ENCODE data around the gene TMEM179B.
"Not testable (repeated sequence)": the region's sequence is repeated elsewhere in the genome, so short reads cannot be mapped to it uniquely, and the experiment has no call there.

The TMEM179B gene

GRCh38 chr11:62755086-62755615 lies 32.1 kb upstream of the TMEM179B start:
- TF ChIP-seq, protein P1, sequence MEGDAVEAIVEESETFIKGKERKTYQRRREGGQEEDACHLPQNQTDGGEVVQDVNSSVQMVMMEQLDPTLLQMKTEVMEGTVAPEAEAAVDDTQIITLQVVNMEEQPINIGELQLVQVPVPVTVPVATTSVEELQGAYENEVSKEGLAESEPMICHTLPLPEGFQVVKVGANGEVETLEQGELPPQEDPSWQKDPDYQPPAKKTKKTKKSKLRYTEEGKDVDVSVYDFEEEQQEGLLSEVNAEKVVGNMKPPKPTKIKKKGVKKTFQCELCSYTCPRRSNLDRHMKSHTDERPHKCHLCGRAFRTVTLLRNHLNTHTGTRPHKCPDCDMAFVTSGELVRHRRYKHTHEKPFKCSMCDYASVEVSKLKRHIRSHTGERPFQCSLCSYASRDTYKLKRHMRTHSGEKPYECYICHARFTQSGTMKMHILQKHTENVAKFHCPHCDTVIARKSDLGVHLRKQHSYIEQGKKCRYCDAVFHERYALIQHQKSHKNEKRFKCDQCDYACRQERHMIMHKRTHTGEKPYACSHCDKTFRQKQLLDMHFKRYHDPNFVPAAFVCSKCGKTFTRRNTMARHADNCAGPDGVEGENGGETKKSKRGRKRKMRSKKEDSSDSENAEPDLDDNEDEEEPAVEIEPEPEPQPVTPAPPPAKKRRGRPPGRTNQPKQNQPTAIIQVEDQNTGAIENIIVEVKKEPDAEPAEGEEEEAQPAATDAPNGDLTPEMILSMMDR (IDR thresholded peaks at IDR 0.05; ENCODE audit: control insufficient read depth, insufficient read depth, low read depth, low read length, missing control alignments) = no peak
- no peak for DNase-seq (ENCODE audit: low read depth)
- no peak overlapping the region for H3K4me3 ChIP-seq (ENCODE audit: control insufficient read depth, low read depth, low read length)

DNA sequence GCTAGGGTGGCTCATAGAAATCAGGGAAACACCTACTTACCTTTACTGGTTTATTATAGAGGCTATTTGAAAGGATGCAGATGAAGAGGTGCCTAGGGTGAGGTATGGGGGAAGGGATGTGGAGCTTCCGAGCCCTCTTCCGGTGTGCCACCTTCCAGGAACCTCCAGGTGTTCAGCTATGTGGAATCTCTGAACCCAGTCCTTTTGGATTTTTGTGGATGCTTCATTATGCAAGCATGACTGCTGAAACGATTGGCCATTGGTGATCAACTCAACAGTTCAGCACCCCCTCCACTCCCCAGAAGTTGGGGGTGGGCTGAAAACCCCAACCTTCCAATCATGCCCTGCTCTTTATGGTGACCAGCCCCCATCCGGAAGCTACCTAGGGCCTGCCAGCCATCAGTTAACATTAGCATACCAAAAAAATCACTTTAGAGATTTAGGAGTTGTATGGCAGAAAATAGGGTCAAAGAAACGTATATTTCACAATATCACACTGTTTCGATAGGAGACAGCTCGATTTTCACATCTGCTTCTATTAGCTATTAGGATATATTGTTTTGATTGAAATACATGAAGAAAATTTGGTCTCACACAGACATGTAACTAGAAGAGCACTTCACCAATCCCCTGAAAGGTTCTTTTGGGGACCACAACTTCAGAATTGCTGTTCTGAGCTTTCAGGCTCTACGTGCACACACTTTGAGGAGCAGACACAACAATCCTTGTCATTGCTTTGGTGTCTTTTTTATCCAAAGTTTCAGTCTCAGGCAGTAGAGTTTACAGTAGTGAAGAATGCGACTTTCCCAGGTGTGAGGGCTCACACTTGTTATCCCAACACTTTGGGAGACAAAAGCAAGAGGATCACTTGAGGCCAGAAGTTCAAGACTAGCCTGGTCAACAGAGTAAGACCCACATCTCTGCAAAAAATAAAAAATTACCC lies 29.1 kb upstream of the TMEM179B start:
- TF ChIP-seq, protein P1 (IDR thresholded peaks at IDR 0.05; ENCODE audit: control insufficient read depth, insufficient read depth, low read depth, low read length, missing control alignments) = no peak

DNA sequence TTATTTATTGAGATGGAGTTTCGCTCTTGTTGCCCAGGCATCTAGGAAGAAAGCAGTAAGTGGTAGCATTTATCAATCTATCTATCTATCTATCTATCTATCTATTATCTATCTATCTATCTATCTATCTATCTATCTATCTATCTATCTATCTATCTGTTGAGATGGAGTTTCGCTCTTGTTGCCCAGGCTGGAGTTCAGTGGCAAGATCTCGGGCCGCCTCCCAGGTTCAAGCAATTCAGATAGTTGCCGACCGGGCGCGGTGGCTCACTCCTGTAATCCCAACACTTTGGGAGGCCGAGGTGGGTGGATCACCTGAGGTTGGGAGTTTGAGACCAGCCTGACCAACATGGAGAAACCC lies 26.4 kb upstream of the TMEM179B start:
- DNase-seq (ENCODE audit: low read depth) = not testable (repeated sequence)
- peak overlapping the region; percentile 95 for H3K4me3 ChIP-seq (ENCODE audit: control insufficient read depth, low read depth, low read length)

More for the DNA sequence above, 29.1 kb upstream of the TMEM179B start:
- no peak overlapping the region for H3K4me3 ChIP-seq (ENCODE audit: control insufficient read depth, low read depth, low read length)
- DNase-seq (ENCODE audit: low read depth) = no peak

- no peak for DNase-seq (ENCODE audit: low read depth)
- TF ChIP-seq, protein P1 (IDR thresholded peaks at IDR 0.05; ENCODE audit: control insufficient read depth, insufficient read depth, low read depth, low read length, missing control alignments) = no peak
- peak overlapping the region; percentile 40 for H3K4me3 ChIP-seq (ENCODE audit: control insufficient read depth, low read depth, low read length)
These were observed 16.4 kb upstream of the TMEM179B start for GRCh38 chr11:62770778-62771143.

GRCh38 chr11:62771144-62772021 lies 15.8 kb upstream of the TMEM179B start, which contains the start of gene TAF6L:
TAF6L (plus strand) TSS chr11:62771396; CDS start chr11:62775784, 4,388 bp downstream.
- peak within 1 kb of the TSS; percentile 59 for H3K4me3 ChIP-seq (ENCODE audit: control insufficient read depth, low read depth, low read length)
- peak; percentile 70 for DNase-seq (ENCODE audit: low read depth)
- TF ChIP-seq, protein P1 (IDR thresholded peaks at IDR 0.05; ENCODE audit: control insufficient read depth, insufficient read depth, low read depth, low read length, missing control alignments) = no peak

GRCh38 chr11:62774407-62774806 lies 12.8 kb upstream of the TMEM179B start:
- TF ChIP-seq, protein P1 (IDR thresholded peaks at IDR 0.05; ENCODE audit: control insufficient read depth, insufficient read depth, low read depth, low read length, missing control alignments) = no peak
- H3K4me3 ChIP-seq (ENCODE audit: control insufficient read depth, low read depth, low read length) = no peak overlapping the region
- DNase-seq (ENCODE audit: low read depth) = no peak

All from AG09309 (cell line).